GM19035 (cell line): ENCODE results near the gene STK40.

ENCODE experiments used
- ATAC-seq: cut with Tn5 transposase; IDR thresholded peaks from one replicate; pipeline ENCODE4 v1.9.1; 2021; ENCODE audit not compliant: unreplicated experiment

The STK40 gene

GRCh38 chr1:36346741-36347370 is 38.9 kb downstream of the STK40 start:
- ATAC-seq: no peak

- no peak for ATAC-seq
Measured at GRCh38 chr1:36345353-36345752, 40.4 kb downstream of the STK40 start.

- no peak for ATAC-seq
Measured at GRCh38 chr1:36344395-36344680, 41.4 kb downstream of the STK40 start.

- no peak for ATAC-seq
Measured at GRCh38 chr1:36343651-36344394, 41.9 kb downstream of the STK40 start.

GRCh38 chr1:36342426-36343185 is 43.1 kb downstream of the STK40 start:
- no peak for ATAC-seq

GRCh38 chr1:36341626-36342320 is 44.0 kb downstream of the STK40 start:
- no peak for ATAC-seq

GRCh38 chr1:36339615-36340014 is 46.1 kb downstream of the STK40 start:
- ATAC-seq: no peak

- no peak for ATAC-seq
Measured at GRCh38 chr1:36339215-36339614, 46.5 kb downstream of the STK40 start.

GRCh38 chr1:36337830-36338229 is 47.9 kb downstream of the STK40 start:
- no peak for ATAC-seq

GRCh38 chr1:36330940-36331339 is 54.8 kb downstream of the STK40 start:
- no peak for ATAC-seq

- no peak for ATAC-seq
Measured at GRCh38 chr1:36329817-36330216, 55.9 kb downstream of the STK40 start.

- no peak for ATAC-seq
Measured at GRCh38 chr1:36328713-36329112, 57.0 kb downstream of the STK40 start.

GRCh38 chr1:36328088-36328480 is 57.6 kb downstream of the STK40 start:
- no peak for ATAC-seq

- no peak for ATAC-seq
Measured at GRCh38 chr1:36327421-36328087, 58.2 kb downstream of the STK40 start.

GRCh38 chr1:36326499-36326898 is 59.2 kb downstream of the STK40 start:
- ATAC-seq: no peak

- no peak for ATAC-seq
Measured at GRCh38 chr1:36324353-36324703, 61.4 kb downstream of the STK40 start.

- ATAC-seq: no peak
Measured at GRCh38 chr1:36323636-36324352, 61.9 kb downstream of the STK40 start, which contains the start of gene EVA1B. Gene EVA1B, minus strand, starts transcription at chr1:36323645. Its CDS starts 608 bp downstream, at chr1:36323037.

GRCh38 chr1:36322786-36323635 is 62.7 kb downstream of the STK40 start:
- no peak for ATAC-seq

GRCh38 chr1:36322041-36322785 is 63.5 kb downstream of the STK40 start:
- no peak for ATAC-seq
